Fibroblast of mammary gland (primary cell): ENCODE measurements around the gene MMP24OS.
"Not testable (repeated sequence)": the region's sequence is repeated elsewhere in the genome, so short reads cannot be mapped to it uniquely, and the experiment has no call there.

Experiments used
- DNase-seq: peaks from one replicate; pipeline ENCODE4 v3.0.0-alpha.2; 2010; ENCODE audit warnings: low read depth
- H3K4me3 ChIP-seq: 2 replicates; pipeline ENCODE4 v1.5.1; 2011; ENCODE audit warnings: low read depth, mild to moderate bottlenecking, low read length, moderate library complexity; ENCODE audit not compliant: control insufficient read depth
- CTCF ChIP-seq: conservative IDR thresholded peaks from 2 replicates; pipeline ENCODE4 v1.5.1; 2011; ENCODE audit warnings: low read depth, low read length, inconsistent platforms; ENCODE audit not compliant: control insufficient read depth, insufficient read depth

The MMP24OS gene

GRCh38 chr20:35319871-35320197, 41.9 kb upstream of the MMP24OS start:
- DNase-seq: peak; percentile 67
- H3K4me3 ChIP-seq: no peak overlapping the region
- TF ChIP-seq CTCF: no peak

DNA sequence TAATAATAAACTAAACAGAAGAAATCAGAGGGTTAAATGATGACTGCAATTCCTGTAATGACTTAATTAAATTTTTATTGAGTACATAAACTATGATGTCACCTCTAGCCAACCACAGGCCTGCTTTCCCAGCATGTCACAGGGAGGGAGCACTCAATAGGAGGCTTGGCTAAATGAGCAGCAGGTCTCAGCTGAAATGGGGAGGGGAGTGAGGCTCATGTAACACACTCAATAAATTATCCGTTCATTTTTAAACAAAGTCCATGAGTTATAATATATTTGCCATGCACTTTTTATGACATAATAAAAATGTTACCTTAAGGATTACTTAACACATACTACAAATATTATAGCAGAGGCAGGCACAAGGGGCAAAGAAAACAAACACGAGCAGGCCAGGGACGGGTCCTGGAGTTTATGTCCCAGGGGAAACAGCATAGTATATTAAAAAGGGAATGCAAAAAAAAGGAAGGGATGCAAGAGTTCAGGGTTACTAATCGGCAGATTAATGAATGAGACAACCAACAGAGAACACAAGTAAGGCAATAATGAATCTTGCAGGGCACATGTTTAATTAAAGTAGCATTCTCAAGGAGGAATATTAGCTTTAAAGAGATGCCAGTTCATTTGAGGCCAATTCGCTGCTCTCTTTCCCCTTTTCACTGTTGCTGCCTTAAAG, 41.4 kb upstream of the MMP24OS start:
- peak; percentile 66 for DNase-seq
- TF ChIP-seq CTCF: no peak
- no peak overlapping the region for H3K4me3 ChIP-seq

DNA sequence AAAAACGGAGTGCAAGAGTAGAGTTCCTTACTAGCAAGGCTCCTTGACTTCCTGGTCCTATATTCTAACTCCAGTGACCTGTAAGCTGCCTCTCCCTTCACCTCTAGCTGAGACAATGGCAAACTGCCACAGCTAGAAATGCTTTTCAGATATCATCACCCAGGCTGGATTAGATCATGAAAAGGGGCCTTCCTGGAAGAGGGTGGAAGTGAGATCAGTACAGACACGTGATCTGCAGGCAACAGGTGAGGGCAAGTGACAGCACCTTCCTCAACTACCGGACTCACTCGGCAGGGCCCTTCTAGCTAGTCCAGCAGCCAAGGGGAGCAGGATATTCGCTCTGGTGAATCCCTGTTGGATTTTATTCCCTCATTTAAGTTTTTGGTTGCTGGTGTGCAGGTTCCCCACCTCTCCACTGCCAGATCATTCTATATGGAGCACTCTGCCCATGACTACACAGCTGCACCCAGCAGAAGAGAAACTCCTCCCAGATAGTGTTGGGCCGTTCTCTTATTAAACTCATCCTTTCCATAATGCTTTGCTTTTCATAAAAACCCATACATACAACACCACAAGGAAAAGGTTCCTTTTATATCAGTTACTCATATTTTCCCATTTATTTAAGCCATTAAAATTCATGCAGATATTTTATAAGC, 40.7 kb upstream of the MMP24OS start:
- peak; percentile 82 for DNase-seq
- H3K4me3 ChIP-seq: no peak overlapping the region
- TF ChIP-seq CTCF: no peak

GRCh38 chr20:35317416-35318210, 39.7 kb upstream of the MMP24OS start:
- no peak overlapping the region for H3K4me3 ChIP-seq
- DNase-seq: no peak
- no peak for TF ChIP-seq CTCF

DNA sequence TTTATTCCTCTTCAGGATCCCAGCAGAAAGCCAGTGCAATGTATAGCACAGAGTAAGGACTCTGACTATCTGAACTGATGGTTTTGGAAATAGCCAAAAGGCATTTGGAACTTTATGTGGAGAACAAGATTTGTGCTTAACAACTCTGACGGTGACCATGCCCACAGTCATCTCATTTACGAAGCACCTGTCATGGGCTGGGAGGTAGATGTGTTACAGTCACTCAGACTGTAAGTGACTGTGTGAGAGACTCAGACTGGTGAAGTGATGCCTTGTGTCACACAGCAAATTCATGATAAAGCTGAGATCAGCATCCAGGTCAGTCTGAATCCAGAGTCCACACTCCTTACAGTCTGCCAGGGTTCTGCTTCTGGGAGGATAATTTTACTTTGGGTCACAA, 38.2 kb upstream of the MMP24OS start:
- TF ChIP-seq CTCF: no peak
- no peak for DNase-seq
- no peak overlapping the region for H3K4me3 ChIP-seq

- DNase-seq: peak; percentile 70
- H3K4me3 ChIP-seq: not testable (repeated sequence)
Measured at GRCh38 chr20:35315632-35316020, 37.7 kb upstream of the MMP24OS start.
